GM19043 (cell line): ENCODE data around the gene PCBP2.

ENCODE experiments used
- ATAC-seq: cut with Tn5 transposase; IDR thresholded peaks from one replicate; pipeline ENCODE4 v1.9.1; 2021; ENCODE audit warnings: low read depth; ENCODE audit not compliant: unreplicated experiment

PCBP2 gene

DNA sequence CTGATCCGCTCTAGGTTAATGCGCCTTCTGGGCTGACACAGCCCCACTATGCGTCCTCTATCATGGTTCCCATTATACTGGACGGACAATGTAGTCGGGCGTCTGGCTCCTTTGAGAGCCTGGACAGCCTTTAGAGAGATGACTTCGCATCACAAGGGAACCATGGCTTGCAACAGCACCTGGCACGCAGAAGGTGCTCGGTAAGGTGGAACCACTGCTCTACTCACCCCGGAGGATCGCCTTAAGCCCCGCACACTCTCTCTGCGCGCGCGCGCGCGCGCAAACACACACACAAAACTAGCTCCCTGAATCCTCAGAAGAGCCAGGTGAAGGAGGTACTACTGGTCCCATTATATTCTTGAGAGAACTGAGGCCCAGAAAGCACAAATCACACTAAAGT is 40.3 kb downstream of the PCBP2 start:
- no peak for ATAC-seq

DNA sequence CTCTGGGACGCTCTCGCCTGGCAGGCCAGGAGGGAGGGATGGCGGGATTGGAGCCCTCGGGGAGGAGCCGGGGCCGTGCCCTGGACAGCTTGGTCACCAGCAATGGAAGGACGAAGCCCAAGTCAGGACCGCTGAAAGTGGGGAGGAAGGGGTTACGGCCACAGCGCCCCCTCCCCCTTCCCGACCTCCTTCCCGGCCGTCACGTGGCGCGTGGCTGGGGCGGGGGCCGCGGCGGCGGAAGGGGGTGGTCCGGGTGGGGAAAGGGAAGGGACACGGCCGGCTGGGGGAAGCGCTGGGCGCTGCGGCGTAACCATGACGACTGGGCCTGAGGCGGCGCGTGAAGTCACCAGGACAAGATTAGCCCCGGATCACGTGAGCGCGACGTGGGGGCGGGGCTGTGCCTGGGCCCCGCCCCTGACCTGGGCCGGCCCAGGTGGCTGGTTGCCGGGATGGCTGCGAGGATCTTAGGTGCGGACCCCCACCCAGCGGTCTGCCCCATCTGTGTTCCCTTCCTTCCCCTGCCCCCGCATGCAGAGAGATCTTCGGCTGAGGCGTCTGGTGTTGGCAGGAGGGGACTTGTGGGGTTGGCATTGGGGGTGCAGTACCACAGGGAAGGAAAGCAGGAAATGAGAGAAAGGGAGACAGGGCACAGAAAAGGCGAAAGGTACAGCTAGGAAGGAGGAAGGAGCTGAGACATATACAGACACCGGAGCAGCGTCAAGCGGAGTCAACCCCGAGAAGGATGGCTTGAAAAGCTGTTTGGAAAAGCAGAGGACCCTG is 41.1 kb downstream of the PCBP2 start:
- peak; percentile 96 for ATAC-seq

DNA sequence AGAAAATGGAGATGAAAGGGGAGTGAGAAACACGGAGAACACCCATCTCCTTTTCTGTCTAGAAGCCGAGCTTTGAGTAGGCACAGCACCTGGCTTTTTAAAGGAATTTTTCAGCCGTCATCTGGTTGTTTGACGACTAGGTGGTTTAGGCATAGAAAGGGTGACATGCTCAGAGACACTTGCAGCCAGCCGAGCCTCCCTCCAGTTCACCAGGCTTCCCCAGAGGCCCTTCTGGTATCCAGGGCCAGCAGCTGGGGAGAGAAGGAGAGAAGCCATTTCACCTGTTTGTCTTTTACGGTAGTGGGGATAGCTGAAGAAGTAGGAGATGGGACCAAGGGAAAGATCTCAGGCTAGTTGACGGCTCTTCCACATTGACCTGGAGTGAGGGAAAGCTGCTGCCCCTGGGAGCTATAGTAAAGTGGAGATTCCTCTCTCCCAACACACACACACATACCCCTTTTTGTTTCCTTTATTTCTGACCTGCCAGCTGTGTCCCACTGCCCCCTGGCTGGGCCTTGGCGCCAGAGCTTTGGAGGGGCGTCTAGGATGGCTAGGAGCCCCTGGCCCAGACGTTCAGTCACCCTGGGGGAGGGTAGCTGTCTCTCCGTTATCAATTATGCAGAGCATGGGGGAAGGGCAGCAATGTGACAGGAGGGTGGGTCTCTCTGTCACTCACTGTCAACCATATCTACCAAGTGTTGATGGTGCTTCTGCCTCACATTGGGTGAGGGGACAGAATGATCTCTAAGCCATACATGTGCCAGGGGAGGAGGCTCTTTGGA is 41.9 kb downstream of the PCBP2 start:
- no peak for ATAC-seq

DNA sequence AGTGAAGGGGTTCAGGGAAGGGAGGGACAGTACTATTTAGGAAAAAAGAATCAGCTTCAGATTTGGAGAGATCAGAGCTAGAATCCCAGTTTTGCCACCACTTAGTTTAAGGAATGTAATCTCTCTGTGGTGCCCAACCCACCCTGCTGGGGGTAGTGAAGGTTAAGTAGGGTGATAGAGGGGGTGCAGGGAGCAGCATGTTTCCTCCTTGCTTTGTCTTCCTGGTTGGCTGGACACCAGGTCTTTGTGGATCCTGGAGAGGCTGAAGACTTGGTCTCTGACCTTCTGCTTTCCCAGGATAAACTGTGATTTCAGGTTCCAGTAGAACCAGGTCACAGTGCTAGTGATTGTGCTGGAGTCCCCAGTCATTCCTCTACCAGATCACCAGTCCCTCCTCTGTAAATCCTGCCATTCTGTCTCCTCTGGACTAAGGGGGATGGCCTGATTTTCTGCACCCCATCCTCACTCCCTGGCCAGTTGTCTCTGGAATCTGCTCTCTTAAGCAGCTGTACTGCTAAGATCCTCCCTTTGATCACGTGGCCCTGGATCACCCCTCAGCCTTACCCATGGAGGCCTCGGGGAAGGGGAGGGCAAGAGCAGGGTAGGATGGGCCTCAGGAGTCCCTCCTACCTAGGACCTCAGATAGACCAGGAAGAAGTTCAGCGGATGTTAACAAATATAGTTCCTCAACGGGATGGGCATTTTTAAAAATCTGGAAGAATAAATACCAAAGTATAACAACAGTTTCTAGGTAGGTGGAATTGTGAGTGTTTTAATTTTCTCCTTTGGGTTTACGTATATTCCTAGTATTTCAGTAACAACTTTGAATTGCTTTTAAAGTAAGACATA is 44.2 kb downstream of the PCBP2 start:
- ATAC-seq, result no peak

DNA sequence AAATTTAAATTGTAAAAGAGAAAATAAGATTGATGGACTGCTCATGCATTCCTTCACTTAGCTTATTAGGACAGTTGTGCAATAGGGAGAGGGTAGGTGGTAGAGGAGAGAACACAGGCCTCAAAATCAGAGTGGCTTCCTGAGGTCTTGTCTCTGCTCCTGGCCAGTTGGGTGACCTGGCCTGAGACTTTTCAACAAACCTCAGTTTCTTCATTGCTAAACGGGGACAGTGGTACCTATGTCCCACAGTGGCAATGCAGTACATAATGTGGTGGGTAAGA is 44.8 kb downstream of the PCBP2 start:
- ATAC-seq, result no peak

DNA sequence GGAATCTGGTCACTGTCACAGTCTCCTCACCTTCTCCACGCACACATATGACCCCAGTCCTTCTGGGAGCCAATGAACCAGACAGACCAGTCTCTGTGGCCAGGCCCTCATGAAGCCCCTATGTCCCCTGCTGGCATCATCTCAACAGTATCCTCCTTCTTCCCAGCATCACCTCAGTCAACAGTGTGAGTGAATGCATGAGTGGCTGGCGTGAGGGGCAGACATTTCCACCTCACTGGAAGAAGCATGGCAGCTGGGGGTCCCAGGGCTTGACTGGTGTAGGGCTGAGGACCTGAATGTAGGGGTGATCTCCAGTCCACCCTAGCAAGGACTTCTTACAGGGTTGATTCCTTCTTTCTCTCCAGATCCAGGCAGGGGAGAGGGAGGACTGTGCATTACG is 45.6 kb downstream of the PCBP2 start:
- no peak for ATAC-seq

DNA sequence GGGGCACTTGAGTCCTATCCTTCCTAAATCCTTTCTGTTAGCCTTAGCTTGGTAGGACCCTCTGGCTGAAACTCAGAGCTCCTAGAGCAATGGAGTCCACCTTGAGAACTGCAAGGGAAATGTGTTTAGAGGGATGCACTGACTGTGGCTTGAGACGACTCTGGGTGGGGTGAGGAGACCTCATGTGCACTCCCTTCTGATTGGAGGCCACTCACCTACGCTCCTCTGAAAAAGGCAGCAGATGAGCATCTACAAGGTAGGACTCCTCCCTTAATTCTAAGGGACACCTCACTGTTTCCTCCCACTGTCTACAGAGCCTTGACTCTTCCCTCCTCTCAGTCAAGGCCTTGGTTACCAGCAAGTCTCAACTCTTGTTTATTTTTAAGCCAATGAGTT is 46.3 kb downstream of the PCBP2 start:
- ATAC-seq, result no peak

DNA sequence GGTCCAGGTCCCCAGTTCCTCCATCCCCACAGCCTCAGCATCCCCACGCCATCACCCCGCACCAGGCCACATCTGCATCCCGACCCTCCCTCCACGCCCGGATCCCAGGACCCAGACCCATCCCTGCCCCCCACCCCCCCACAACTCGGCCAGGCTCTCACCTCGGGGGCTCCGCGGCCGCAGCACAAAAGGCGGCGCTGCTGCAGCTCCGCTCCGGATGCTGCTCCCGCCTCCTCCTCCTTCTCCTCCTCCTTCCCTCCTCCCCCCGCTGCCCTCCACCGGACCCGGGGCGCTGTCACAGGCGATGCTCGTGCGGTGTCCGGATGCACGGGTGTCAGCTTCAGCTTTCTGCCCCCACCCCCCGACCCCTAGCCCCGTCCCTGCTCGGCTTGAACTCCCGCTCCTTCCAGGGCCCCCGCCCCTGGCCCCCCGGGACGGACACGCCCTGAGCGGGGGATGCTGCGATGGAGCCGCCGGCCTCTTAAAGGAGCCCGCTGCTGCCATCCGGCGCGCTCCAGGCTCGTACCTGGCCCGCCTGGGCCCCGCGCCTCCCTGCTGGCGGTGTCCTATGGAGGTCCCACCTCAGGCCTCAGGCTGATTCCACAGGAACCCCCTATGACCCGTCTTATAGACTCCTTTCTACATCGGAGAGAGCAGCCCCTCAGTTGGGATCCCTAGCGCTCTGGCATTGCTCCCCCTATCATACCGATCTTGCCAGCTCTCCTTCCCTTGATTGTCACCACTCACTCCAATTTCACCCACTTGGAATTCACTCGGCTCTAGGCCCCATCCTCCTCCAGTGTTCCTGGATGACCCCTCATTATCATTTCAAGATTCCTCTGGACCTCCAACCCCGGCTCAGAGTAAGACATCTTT is 47.6 kb downstream of the PCBP2 start, which contains the start of gene MAP3K12:
Gene MAP3K12 (minus strand): TSS at position 193 of the 876 bp plus-strand sequence. CDS start 12,067 bp downstream, outside the sequence.
- ATAC-seq, result no peak

DNA sequence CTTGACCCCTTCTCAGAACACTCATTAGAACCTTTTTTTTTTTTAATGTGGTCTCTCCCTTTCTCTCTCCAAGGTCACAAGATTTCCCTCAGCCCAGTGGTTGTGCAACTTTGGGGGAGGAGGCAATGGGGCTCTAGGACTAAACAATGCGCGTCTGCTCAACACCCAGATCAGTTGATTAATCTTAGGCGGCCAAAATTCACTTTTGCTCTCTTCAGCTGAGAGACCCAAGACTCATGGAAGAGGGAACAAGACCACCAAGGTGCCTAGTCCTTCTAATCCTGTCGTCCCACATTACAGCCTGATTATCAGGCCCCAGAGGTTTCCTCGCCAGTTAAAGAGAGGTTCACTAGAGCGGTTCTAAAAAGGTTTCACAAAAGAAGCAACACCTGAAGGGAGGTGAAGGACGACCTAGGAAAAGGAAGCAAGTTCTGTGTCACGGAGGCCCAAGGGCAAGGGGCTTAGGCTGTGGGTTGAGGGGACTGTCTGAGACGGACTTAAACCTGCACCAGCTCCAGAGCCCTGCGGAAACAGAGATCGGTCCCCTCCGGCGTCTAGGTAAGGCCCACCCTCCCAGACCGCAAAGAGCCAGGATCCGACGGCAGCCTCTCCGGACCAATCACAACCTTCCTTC is 48.4 kb downstream of the PCBP2 start:
- ATAC-seq, result no peak

DNA sequence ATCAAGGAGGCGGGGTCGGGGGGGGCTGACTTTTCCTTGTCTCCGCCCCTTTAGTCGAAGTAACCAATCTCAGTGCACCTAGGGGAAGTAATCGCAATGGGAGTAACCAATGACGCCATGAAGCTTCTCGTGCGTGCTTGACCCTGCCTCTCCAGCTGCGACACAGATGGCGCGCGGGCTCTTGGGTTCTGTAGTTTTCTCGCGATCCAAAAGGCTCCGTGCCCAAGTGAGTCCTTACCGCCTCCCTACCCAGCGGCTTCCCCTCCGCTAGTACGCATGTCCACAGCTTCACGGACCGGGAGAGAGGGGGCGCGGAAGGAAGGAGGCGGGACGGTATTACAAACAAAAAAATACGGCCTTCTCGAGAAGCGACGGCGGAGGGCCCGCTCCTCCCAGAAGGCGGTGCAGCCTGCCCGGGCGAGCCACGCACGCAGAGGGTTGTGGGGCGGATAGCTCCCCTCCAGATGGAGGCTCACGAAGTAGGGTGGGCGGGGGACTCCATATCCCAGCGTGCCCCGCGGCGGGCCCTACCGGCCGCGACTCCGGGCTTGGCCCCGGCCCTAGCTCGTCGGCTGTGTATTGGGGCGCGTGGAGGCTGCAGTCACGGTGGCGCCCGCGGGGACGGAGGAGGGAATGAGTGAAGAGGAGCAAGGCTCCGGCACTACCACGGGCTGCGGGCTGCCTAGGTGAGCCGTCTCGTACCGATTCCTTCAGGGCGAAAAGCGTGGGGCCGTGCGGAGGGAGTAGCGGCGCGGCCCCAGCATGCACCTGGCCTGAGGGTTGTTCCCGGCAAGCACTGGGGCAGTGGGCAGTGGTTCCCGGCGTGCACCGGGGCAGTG is 49.1 kb downstream of the PCBP2 start, which contains the start of gene TARBP2:
Gene TARBP2 (plus strand): TSS at position 508 of the 839 bp plus-strand sequence. CDS start 126 bp downstream, at position 634.
- peak; percentile 67 for ATAC-seq

DNA sequence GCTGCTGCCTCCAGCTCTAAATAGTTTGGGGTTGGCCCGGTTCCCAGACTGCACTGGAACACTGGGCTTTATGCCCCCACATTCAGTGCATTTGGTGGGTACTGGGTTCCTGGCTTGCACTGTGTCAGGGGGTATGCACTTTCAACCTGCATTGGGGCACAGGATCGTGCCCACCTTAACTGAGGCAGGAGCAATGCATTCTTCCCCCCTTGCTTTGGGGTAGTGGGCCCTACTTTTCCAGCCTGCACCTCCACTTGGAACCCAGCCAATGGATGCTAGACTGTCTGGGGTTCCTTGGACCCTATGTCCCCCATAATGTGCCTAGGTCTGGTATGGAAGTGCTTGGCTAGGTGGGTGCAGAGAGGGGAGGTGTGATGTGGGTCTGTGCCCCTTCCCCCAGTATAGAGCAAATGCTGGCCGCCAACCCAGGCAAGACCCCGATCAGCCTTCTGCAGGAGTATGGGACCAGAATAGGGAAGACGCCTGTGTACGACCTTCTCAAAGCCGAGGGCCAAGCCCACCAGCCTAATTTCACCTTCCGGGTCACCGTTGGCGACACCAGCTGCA is 49.8 kb downstream of the PCBP2 start:
- no peak for ATAC-seq

DNA sequence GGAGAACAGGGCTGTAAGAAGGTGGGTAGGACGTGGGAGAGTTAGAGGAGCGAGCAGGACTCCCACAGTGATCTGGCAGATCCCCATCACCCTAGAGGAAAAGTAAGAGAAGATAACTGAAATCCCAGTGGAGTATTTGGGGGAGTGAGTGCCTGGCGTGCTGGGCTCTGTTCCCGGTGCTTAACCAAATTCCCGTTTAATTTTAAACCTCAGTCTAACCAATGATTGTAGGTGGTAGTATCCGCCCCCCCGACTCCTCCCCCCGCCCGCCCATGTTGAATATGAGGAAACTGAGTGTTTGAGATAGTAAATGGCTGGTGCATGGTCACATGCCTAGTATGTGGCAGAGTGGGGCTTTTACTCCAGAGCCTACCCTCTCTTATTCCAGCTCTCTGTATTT is 50.4 kb downstream of the PCBP2 start:
- no peak for ATAC-seq

DNA sequence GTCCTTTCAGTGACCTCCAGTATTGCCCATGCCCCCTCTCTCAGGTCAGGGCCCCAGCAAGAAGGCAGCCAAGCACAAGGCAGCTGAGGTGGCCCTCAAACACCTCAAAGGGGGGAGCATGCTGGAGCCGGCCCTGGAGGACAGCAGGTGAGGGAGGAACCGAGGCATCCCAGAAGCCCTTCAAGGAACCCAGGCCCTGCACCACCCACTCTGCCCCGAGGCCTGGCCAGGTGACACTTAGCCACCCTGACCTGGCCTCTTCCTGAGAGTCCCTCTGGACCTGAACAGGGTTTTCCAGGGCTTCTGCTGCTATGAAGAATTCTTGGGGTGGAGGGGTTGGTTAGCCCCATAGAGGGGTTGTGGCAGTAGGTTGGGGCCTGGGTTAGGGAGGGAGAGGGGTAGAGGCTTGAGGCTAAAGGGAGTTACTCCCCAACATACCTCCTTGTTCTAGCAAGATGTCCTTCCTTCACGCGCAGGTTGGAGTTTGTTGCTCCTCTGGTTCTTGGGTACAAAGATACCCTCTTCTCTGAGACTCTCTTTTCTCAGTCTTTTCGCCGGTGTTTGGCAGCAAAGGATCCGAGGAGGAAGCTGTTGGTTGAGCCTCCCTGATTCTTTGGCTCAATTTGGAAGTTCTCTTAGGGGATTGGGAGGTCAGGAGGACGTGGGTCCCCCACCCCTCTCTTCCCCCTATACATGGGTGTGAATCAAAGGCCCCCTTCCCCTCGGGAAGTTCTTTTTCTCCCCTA is 51.3 kb downstream of the PCBP2 start:
- no peak for ATAC-seq

DNA sequence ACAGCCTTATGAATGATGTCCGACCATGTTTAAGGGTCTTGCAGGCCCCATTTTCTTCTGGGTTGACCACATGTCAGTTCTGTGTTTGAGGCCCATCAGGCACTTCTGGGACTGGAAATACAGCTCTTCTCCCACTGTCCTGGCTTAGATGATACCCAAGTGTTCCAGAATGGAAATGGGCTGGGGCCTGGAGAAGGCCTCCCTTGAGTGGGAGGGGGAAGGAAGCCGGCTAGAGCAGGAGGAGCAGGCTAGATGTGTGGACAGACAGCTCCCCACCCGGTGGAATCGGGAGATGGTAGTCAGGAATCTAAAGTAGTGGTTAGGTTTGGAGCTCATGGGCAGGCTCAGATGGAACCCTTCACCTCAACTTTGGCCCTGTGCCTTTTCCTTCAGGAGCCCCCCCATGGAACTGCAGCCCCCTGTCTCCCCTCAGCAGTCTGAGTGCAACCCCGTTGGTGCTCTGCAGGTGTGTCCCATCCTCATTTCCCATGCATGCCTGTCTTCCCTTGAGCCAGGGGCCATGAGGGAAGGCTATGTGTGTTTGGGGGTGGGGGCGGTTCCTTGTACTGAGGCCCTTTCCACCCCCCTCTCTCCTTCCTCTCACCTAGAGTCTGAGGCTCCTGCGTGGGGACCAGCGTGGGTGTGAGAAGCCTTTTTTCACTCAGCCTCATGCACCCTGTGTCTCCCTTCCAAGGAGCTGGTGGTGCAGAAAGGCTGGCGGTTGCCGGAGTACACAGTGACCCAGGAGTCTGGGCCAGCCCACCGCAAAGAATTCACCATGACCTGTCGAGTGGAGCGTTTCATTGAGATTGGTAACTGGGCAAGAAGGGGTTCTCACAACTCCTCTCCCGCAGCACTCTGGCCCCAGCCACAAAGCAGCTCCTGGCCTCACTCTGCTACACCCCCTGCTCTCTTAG is 52.4 kb downstream of the PCBP2 start:
- no peak for ATAC-seq

DNA sequence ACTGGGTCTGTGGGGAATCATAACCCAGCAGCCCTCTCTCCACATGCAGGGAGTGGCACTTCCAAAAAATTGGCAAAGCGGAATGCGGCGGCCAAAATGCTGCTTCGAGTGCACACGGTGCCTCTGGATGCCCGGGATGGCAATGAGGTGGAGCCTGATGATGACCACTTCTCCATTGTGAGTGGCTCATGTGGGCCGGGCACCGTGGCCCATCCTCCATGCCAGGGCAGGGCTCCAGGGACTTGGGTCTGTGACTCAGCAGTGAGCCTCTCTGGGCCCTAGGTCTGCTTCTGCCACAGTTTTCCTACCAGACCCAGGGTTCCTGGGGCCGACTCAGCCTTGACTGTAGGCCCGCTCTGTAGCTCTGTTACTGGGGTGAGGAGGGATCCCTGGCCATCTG is 53.2 kb downstream of the PCBP2 start:
- no peak for ATAC-seq

DNA sequence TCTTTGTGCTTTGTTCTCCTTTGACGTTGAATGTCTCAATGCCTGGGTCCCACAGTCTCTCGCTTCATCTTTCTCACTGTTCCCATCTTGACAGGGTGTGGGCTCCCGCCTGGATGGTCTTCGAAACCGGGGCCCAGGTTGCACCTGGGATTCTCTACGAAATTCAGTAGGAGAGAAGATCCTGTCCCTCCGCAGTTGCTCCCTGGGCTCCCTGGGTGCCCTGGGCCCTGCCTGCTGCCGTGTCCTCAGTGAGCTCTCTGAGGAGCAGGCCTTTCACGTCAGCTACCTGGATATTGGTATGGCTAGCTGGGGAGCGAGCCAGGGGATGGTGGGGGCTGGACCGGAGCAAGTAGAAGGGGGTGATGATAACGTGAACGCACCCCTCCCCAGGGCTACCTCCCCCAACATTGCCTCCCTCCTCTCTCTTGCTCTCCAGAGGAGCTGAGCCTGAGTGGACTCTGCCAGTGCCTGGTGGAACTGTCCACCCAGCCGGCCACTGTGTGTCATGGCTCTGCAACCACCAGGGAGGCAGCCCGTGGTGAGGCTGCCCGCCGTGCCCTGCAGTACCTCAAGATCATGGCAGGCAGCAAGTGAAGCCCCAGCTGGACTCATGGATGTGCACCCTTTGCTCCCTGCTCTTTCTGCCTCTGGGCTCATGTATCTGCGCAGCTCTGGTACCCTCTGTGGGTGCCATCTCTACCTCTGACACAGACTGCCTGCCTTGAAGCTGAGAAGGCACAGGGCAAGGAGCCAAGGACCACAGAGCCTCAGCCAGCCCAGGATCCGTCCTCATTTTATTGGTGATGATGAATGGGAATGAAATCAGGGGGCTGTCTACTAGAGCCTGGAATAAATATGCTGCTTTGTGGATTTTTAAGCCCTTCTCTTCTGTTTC is 53.9 kb downstream of the PCBP2 start:
- ATAC-seq, result no peak
